GM19324 (cell line): ENCODE results near the gene GPR146.
A peak's percentile ranks its signal among the peaks of the same experiment; 100 is the strongest.

Experiments
- ATAC-seq: cut with Tn5 transposase; IDR thresholded peaks from one replicate; pipeline ENCODE4 v1.9.1; 2021; ENCODE audit warnings: mild to moderate bottlenecking, moderate library complexity; ENCODE audit not compliant: unreplicated experiment, low FRiP score

Gene GPR146

DNA sequence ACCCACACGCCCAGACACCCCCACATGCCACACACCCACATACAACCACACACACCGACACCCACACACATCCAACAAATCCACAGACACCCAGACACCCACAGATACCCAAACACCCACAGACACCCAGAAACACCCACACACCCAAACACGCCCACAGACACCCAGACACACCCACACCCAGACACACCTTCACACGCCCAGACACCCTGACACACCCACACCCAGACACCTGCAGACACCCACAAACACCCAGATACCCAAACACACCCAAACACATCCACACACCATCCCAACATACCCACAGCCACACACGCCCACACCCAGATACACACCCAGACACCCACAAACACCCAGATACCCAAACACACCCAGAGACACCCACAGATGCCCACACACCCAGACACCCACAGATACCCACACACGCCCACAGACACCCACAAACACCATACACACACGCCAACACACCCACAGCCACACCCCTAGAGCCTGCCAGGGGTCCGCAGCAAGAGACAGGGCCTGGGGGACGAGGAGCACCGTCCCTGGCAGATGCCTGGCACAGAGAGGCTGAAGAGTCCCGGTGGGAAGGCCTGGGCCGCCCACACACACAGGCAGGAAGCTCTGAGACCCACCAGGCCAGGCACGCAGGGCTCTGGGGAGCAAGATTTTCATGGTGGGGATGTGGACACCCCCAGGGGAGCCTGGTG, 32.9 kb upstream of the GPR146 start:
- no peak for ATAC-seq

DNA sequence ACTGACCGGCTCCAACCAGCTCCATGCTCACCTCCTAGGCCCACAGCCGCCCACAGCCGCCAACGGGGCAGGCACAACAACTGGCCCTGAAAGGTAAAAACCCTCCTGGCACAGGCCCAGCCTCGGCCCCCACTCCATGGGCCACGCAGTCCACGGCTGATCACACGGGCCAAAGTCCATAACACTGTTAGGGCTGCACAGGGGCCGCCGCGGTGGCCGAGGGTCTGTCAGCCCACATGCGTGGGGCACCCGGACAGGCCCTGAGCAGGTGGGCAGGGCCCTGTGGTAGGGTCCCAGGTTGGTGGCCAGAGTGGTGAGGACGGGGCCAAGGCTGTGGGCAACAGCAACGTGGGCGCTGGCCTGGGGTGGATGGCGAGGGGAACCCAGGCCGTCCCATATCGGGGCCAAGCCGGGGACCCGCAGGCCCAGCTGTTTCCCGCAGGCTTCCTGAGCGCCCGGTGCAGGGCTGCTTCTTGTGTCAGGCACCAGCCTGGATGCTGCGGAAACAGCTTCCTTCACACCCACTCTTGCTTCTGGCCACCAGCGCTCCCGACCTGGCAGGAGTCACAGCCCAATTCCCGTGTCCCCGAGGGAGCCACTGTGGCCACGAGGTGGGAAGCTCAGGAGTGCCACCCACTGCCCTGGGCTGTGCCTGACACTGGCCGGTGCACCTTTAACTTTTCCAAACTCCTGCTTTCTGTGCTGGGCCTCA, 32.2 kb upstream of the GPR146 start:
- no peak for ATAC-seq

DNA sequence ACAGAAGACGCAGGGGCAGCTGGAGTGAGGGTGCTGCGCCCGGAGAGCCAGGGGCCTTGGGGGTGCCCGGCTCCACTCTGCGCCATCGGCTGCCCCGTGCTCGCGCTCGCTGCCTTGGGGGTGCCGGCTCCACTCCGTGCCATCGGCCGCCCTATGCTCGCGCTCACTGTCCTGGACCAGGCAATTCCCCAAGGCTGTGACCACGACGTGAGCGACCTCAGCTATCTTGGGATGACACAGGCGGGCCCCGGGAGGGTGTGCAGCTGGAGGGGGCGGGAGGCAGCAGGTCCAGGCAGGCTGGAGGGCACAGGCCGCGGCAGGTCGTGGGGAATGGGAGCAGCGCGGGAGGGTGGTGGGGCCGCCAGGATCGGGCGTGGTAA, 31.6 kb upstream of the GPR146 start:
- ATAC-seq = no peak

DNA sequence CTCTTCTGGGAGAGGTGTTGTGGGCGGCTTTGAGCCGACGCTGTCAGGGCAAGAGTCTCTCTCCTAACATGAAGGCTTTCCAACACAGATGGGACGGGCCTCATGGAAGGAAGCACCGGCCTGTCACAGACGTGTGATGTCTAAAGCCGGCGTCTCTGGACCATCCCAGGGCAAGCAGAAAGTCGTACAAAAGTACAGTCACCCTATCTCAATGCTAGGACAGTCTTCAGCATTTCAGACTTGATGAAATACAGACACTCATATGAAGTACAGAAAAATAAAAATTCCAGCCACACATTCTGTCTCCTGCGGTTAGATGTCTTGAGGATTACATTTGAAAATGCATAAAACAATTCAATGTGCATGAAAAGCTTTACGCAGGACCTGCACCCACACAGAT, 30.8 kb upstream of the GPR146 start:
- ATAC-seq = no peak

DNA sequence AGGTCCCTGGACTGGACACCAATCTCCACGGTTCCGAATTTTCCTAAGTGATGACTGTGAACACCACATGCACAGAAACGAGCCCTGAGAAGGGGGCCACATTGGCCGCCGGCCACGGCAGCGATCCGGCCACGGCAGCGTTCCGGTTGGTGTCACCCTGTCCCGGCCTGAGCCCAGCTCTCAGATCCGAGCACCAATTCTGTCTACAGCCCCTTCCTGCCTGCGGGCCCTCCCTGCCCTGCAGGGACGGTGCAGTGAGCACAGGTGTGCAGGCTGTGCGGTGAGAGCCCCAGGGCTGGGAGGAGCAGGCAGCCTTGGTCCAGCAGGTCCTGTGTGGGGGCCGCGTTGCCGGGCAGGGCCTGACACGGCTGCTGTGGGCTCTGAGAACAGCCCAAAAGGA, 29.7 kb upstream of the GPR146 start:
- no peak for ATAC-seq

DNA sequence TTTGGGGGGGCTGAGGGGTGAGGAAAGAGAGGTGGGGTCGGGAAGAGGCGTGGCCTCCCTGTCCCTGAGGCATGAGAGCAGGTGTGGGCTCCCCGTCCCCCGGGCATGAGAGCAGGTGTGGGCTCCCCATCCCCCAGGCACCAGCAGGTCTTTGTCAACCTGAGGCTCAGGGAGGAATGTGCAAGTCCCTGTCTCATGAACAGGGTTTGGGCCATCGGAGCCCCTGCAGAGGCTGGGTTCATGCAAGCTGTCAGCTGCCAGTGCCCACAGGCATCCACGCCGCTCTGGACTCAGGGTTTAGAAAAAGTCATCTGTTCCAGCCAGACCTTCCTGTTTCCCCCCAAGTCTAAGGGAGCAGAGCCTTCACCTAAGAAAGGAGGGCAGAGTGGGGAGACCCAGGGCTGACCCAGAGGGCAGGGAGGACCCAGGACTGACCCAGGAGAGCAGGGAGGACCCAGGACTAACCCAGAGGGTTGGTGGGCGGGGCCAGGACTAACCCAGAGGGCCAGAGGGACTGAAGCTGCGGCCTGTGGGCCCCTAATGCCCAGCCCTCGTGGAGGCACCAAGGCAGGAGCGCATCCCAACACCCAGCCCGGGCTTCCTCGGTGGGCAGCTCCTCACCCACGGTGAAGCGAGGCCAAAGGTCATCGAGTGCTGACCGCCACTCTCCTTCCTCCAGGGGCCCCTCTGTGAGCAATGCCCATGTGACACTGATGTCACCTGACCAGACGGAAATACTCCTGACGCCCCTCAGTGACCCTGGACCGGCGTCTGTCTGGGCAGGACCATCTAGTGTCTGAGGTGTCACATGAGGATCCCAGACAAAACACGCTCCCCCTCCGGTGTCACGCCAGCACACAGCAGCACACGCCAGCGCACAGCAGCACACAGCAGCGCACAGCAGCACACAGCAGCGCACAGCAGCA, 28.9 kb upstream of the GPR146 start:
- ATAC-seq = no peak

DNA sequence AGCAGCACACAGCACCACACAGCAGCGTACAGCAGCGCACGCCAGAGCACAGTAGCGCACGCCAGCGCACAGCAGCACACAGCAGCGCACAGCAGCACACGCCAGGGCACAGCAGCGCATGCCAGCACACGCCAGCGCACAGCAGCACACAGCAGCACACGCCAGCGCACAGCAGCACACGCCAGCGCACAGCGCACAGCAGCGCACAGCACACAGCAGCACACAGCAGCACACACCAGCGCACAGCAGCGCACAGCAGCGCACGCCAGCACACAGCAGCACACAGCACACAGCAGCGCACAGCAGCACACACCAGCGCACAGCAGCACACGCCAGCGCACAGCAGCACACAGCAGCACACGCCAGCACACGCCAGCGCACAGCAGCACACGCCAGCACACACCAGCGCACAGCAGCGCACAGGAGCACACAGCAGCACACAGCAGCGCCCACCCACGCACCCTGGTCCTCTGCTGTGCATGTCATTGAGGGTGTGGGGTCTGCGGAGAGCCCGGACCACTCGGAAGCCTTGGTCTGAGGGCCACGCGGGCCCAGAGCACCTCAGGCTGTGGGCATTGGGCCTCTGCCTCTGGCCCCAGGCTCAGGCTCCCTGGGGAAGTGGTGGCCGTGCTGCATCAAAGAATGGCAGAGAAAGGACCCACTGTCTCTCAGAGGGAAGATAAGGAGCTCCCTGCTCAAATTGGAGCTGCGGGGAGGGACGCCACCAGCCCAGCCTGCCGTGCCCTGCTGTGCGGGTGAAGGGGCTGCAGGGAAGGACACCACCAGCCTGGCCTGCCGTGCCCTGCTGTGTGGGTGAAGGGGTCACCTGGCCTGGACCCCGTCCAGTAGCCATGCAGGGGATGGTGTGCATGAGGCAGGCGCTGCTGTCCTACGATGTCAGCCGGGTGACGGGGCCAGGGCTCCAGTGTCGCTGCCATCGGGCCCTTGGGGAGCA, 27.5 kb upstream of the GPR146 start:
- ATAC-seq = no peak

DNA sequence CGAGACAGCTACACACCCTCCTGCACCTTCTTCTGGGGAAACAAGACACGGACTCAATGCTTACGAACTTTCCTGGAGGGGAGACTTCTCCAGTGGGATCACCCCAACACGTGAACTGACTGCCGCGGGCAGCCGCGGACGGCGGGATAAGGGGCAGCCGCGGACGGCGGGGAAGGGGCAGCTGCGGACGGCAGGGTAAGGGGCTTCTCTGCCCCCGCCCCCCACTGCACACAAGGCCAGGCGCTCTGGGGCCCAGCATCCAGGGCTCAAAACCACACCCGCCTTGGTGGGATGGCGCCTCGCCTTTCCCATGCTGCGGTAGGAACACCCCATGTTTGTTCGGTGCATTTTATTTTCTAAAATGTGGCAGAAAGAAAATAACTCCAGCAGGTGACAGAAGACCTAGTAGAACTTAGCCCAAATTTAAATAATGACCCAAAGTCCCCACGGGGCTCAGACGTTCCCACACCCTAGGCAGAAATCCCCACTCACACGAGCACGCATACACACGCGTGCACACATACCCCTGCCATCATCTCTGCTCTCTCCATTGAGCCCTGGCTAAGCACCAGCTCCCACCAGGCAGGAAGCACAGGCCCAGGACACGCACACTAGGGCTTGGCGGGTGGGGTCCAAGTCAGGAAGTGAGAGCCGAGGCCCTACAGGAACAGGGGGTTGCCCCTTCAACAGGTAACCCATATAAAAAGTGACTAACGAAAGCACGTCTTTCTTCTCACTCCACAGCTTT, 26.6 kb upstream of the GPR146 start:
- ATAC-seq = no peak

DNA sequence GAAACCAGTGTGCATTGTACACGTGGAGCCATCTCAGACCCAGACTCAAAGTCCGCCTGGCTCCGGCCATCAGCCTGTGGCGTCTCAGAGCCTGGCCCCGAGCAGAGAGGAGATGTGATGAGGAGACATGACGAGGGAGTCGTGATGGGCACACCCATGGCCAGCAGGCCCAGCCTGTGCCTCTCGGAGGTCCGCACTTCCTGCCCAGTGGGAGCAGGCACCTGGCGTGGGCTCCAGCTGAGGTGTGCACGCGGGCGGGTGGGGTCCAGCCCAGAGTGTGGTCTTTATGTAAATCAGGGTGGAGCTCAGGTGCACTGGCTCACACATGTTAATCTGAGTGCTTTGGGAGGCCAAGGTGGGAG, 26.0 kb upstream of the GPR146 start:
- ATAC-seq = no peak

DNA sequence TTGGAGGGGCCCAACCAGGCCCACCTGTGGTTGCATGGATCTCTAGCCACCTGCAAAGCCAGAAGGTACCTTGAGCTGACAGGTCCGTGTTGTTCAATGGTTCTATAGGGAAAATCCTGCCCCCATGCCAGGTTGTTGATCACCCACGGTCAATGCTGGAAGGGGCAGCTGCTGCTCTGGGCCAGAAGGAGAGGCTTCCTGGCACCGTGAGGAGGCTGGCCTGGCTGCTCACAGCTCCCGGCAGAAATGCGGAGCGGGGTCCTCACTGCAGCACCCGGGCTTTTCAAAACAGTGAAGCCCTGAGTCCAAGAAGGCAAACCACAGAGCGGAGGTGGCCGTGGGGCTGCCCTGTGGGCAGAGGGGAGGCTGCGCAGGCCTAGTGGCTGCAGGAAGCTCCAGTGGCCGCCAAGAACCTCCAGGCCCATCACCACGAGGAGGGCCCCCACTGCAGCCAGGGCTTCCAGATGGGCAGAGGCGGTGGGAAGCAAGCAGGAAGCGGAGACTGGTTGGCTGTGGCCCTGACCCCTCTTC, 25.0 kb upstream of the GPR146 start:
- no peak for ATAC-seq

DNA sequence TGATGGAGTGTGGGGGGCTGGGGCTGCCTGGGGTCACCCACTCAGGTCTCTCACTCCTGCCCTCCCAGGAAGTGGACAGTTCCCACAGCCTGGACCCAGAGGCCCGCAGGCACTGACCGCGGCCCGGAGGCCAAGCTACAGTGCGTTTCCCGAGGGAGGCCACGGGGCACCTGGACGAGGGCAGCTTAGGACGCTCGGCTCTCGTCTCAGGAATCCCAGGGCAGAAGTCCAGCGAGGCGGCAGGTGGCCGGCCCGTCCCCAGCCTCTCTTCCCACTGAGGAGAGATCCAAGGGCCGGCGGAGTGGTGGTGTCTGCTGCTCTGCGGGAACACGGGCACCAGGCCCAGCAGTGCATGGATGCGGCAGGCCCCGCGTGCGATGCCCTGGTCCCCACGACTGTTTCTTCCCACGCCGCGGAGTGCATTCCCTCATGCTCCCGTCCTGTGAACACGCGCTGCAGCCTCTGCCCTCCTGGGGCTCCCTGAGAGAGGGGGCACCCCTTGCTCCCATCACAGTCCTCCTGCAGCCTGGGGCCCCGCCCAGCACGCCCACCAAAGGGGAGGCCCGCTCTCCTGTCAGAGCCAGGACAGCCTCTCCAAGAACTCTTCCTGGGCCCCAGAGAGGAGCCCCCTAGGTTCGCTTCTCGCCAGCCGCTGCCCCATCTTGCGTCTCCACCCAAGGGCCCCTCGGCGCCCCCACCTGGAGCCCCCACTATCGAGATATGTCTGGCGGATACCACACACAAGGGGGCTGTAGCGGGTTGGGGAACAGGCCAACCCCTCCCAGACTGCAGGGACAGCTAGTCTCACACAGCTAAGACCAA, 24.3 kb upstream of the GPR146 start:
- ATAC-seq = no peak

DNA sequence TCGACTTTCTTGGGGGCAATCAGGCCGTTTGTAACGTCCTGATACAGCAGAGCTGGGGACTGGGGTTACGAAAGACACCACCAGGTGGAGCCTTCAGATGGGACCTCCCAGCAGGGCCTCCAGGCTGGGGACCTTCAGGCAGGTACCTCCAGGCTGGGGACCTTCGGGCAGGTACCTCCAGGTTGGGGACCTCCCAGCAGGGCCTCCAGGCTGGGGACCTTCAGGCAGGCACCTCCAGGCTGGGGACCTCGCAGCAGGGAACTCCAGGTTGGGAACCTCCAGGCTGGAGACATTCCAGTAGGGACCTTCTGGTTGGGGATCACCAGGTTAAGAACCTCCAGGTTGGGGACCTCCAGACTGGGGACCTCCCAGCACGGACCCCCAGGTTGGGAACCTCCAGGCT, 23.5 kb upstream of the GPR146 start:
- ATAC-seq = no peak

DNA sequence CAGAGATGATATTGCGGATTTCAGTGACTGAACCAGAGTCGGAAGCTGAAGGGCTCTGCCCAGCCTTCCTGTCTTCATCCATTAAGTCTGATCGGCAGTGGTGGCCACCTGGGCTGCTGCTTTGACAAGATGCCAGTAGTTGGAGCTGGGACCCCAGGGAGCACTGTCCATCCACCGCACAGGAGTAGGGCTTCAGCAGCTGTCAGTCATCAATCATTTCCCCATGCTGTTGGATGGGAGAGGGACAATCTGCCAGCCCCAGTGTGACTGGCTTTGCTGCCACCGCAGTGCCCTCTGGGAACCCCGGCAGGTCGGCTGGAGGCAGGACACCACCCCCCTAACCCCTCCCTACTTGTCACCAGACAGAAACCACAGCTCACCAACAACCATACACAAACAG, 23.0 kb upstream of the GPR146 start:
- ATAC-seq = no peak

DNA sequence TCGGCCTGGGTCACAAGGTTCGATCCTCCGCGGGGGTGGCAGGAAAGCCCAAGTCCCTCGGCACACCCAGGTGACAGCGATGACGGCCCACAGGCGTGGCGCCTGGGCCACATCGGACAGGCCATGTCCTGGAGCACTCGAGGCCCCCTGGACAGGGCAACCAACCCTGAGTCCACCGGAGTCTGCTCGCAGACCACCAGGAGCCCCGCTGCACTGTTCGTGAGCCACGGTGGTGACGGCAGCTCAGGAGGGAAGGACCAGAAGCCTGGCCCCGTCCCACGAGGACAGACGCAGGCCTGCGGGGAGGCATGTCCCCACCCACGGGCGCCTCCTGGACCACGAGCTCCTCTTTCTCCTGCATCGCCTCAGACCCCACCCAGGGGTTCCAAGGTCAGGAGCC, 22.4 kb upstream of the GPR146 start:
- no peak for ATAC-seq

DNA sequence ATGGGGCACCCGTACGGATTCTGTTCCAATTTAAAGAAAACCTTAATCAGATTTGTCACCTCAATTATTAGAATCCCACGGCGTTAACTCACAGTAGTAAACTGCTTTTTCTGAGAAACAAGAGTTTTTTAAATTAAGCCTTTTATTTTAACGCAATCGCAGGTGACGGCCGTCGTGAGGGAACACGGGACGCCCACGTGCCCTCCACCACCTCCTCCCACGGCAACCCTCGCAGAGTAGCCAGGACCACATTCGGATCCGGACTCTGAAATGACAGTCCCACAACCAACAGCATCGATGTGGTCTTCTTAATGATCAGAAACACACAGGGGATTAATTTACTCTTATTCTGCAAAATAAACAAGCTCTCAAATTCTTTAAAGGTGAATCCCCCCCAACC, 22.0 kb upstream of the GPR146 start:
- ATAC-seq = no peak

DNA sequence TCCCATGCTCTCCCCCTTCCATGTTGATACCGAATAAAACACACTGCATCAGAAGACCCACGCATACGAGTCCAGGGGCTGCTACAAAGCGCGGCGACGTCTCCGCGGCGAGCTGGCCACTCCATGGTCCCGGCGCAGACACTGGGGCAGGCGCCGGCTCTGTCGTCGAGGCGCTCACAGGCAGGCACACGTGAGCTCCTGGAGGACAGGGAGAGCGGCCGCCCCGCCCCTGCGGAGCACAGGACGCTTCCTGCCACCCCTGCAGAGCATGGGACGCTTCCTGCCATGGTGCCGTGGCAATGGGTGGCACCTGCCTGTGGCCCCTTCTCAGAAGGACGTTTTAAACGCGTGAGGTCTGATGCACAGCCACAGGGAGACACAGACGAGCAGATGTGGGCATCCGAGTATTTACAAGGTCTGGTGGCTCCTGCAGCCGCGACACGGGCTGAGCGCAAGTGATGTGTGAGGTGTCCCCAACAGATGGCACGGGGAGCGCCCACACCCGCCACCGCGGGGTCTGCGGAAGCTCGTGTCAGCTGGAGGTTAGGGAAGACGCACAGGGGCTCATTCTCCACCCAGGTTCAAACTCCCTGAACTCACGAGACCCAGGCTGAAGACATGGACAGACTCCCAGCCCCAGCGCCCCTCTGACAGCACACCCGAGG, 21.4 kb upstream of the GPR146 start:
- no peak for ATAC-seq

DNA sequence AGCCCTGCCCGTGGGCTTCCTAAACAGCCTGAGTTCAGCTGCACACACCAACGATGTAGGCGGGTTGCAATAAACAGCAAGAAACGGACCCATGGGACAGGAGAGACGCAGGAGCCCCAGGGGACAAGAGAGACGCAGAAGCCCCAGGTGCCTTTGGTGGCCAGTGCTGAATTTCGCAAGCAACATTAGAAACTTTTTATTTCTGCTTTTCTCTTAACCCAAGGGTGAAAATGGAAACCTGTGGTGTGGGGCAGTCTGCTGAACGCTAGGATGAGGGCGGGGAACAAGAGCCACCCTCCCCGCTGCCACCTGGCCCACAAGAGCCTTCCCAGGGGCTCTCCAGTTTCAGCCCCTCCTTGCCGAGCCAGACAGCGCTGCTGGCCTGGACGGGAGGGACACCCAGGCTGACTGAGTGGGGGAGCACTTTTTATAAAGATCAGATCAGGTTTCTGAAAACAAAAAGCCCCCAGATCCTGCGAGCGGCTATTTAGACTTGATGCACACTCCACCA, 20.0 kb upstream of the GPR146 start:
- ATAC-seq = peak; percentile 75
